ENCODE data around the gene PEAK3. TPM values are rescaled to one million over a fixed set of nuclear protein-coding genes. Genes with fewer than 3 reads are reported as not detected.

The PEAK3 gene, protein sequence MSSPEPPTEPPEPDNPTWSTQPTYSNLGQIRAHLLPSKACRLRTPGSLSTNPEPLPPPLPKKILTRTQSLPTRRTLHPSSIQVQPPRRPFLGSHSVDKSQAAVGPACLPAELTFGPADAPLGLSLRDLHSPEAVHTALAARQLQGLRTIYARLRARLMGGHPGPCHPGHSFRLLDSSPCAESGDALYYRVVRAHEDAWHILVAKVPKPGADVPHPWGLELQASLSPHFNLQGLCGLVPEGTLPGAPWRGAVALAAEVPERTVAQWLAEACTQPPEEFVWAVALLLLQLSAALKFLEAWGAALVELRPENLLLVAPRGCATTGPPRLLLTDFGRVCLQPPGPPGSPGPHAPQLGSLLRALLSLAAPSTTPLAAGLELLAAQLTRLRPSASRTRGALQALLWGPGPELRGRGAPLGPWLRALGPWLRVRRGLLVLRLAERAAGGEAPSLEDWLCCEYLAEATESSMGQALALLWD
- total RNA-seq = 1 to 10 TPM; 1.0 to 2.3 TPM
- long read RNA-seq = 0 reads

DNA sequence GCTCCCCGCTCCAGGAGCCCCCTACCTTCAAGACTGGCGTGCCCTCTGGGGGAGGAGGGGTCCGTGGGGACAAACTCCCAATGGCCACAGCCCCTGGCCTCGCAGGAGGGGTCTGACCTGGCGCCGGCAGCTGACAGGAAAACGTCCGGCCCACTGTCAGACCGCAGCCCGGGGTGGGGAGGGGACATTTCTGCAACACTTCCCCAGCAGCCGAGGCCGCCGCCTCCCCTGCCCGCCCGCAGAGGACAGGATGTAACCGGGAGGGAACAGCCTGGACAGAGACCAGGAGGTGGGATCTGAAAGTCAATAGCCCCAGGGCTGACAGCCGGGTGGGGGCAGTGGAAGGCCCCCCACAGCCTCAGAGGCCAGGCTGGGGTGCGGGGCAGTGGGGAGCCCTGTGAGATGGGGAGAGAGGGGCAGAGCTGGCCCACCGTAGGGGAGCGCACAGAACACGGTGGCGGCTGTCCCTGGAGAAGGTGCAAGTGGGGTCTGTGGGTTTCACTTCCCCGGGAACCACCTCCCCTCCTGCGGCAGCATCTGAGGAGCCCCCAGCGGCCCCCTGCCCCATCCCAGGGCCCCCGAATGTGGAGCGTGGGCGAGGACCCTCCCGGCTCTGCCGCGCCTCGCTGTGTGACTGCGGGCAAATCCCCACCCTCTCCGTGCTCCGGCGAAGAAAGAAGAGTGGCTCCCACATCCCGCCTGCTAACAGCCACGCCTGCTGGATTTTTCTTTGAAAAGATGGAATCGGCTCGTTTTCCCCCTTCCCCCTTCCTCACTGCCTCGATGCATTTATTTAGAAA, at the start of gene PEAK3:
Gene PEAK3 (minus strand): TSS at position 114 of the 800 bp plus-strand sequence. CDS start 1,244 bp downstream, outside the sequence.
- intact Hi-C loops (cut with DNase I) = no loop called here
- DNase-seq = peak; percentile 86

DNA sequence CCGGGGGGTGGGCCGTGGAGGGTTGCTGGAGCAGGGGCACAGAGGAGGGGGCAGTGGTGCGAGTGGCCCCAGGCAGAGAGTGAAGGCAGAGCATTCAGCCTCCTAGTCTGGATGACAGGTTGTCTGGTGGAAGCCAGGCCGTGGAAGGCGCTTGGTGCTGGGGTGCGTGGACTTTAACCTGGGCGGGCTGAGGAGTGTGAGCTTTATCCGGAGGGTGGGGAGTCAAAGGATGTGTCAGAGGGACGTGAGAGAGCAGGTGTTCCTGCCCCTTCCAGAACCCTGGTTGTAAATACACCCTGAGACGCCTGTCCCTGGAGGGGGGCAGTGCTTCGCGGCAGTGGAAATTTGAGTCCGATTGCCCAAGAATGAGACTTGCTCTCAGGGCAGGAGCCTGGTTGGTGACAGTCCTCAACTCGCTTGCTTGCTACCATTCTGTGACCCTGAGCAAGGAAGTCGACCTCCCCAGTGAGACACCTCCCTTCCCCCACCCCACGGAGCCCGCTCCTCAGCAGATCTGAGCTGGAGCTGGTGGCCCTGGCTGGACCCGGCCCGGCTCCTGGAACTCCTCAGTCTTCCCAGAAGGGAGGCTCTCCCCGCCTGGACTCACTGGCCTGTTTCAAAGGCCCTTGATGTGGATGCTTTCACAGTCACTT, 48.8 kb upstream of the PEAK3 start:
- ATAC-seq (no peak), DNase-seq (no peak)
- intact Hi-C loops (cut with DNase I) = no loop called here

More for the DNA sequence above, at the start of gene PEAK3:
- ATAC-seq = peak; percentile 88 to 90

DNA sequence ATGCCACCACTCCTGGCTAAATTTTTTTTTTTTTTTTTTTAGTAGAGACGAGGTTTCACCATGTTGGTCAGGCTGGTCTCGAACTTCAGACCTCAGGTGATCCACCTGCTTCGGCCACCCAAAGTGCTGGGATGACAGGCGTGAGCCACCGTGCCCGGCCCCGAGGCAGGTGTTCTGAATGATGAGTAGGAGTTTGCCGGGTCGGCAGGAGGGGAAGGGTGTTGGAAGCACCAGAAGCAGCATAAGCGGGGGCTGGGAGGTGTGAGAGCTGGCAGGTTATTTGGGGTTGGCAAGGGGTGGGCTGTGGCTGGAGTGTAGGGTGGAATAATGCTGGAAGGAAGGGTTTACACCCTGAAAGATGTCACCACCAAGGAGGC, 48.3 kb upstream of the PEAK3 start:
- no peak for DNase-seq
- no peak for ATAC-seq
- intact Hi-C loops (cut with DNase I) = no loop called here

DNA sequence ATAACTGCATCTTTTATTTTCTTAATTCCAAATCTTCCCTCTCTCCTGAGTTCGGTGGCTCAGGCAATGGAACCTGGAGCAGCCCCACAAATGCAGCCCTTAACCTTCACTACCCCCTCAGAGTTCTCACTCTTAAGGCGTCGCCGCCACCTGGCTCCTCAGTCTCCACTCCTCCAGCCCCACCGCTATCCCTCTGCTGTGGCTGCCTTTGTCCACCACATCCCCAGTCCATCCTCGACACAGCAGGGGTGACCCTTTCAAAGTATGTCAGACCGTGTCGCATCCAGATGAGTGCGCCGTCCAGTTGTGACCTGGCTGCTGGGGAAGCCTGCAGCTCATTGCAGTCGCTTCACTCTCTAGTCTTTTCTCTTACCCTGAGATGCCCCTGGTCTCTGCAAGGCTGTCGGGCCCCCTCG, 47.5 kb upstream of the PEAK3 start:
- intact Hi-C loops (cut with DNase I) = no loop called here
- no peak for DNase-seq

DNA sequence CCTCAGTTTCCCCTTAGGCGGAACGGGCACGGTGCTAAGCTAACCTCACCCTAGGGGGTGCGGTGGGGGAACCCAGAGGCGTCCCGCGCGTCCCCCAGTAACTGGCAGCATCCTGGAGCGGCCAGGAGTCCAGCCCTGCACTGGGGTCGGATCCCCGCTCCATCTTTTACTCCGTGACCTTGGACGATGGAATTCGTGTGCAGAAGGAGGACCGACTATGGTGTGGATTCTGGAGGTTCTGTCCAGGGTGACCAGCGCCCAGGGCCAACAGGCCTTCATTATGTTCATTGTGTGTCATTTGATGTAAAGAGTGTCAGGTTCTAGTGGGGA, 47.1 kb upstream of the PEAK3 start:
- intact Hi-C loops (cut with DNase I) = no loop called here
- ATAC-seq (peak in 1 of 2 donors; percentile 10), DNase-seq (no peak)

More for the DNA sequence above, 47.5 kb upstream of the PEAK3 start:
- ATAC-seq = no peak

DNA sequence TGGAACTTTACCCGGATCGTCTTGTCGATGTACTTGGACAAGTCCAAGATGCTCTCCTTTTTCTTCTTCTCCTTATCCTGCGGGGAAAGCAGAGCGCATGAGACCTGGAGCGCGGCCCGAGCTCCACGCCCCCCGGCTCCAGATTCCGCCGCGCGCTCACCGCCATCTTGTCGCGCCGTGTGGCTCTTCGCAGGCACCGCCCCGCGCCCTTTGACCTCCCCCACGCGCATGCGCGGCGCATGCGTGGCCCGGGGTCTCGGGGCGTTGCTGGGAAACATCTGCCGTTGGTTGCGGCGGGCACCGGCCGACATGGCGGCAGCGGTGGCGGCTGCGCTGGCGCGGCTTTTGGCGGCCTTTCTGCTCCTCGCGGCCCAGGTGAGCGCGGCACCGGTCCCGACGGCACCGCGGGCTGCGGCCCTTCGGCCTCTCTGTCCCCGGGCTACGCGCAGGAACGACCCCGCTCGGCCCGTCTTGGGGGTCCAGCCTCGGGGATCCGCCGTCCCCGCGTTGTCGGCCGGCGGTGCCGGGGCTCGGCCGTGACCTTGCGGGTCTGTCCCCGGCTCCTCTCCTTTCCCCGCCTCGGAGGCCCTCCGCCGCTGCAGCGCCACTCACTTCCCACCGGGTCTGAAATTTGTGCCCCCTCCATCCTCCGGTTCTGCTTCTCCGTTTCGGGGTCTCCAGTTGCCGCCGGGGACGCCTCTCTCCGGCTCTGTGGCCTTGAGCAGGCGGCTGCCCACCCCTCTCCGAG, 46.6 kb upstream of the PEAK3 start, which contains the start of the genes LSM7 and SPPL2B:
Gene LSM7 (minus strand): TSS at position 186 of the 748 bp plus-strand sequence. CDS start 20 bp downstream, at position 166.
Gene SPPL2B (plus strand): TSS at position 284 of the 748 bp plus-strand sequence. CDS start 26 bp downstream, at position 310.
- peak; percentile 95 to 98 for ATAC-seq
- intact Hi-C loops (cut with DNase I) = no loop called here
- peak; percentile 91 for DNase-seq

DNA sequence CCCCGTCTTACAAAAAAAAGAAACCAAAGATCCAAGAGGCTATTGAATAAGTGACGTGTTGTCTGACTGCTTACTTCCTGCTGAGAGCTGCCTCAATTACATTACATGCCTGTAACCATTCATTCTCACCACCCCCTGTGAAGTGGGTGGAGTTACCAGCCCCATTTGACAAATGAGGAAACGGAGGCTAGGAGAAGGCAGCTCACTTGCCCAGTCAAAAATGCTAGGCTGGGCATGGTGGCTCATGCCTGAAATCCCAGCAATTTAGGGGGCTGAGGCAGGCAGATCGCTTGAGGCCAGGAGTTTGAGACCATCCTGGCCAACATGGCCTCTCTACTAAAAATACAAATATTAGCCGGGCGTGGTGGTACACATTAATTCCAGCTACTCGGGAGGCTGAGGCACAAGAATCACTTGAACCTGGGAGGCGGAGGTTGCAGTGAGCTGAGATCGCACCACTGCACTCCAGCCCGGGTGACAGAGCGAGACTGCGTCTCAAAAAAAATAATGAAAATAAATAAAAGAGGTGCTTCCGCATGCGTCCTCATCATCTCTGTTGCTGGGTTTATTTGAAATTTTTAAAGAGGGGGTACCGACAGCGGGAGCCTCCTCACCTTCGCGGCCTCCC, 45.9 kb upstream of the PEAK3 start:
- intact Hi-C loops (cut with DNase I) = no loop called here
- ATAC-seq (peak; percentile 19 to 58), DNase-seq (no peak)

DNA sequence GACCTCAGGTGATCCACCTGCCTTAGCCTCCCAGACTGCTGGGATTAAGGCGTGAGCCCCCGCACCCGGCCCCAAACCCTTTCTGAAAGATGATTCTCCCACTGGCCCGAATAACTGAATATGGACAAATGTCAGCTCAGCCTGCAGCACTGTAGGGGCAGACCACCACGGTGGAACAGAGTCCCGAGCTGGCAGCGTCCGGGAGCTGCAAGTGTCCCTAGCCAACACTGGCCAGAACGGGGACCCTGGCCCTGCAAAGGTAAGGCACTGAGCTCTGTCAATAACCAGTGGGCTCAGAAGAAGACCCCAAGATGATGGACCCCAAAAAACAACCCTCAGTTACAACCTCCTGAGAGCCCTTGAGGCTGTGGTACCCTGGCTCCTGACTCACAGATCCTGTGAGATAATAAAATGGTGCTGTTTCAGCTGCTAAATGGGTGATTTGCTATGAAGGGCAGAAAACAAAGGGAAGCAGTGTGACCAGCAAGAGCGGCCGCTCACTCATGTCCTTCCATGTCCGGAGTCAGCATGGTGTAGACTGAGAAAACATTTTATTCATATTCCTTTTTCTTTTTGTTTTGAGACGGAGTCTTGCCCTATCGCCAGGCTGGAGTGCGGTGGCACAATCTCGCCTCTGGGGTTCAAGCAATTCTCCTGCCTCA, 44.9 kb upstream of the PEAK3 start:
- ATAC-seq = no peak
- intact Hi-C loops (cut with DNase I) = no loop called here
- no peak for DNase-seq

DNA sequence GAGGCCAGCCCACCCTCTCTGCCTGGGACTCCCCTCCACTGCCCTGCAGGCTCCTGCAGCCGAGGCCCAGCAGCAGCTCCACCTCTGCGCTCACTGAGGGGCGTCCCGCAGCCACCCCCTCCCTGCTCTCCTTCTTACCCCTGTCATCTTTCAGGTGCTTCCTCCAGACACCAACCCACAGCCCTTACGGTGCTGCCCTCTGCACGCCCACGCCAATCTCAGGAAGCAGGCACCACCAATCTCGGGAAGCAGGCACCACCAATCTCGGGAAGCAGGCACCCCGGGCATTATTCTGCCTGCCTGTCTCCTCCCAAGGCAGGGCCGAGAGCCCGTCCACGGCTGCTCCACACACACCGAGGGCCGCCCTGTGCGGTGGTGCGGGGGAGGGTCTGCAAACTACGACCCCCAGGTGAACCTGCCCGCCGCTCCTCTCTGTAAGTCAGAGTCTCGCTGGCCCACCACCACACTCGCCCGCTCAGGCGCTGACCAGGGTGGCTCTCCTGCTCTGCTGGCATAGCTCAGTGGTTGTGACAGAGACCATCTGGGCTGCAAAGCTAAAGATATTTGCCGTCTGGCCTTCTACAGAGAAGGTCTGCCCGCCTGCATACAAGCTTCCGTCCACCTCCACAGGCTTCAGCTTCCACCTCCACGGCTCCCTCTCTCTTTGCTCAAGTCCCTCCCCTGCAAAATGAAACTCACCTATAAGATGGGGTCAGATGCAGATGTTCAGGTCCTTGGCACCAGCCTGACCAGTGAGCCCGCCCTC, 43.5 kb upstream of the PEAK3 start:
- intact Hi-C loops (cut with DNase I) = no loop called here
- no peak for DNase-seq
- ATAC-seq = no peak

DNA sequence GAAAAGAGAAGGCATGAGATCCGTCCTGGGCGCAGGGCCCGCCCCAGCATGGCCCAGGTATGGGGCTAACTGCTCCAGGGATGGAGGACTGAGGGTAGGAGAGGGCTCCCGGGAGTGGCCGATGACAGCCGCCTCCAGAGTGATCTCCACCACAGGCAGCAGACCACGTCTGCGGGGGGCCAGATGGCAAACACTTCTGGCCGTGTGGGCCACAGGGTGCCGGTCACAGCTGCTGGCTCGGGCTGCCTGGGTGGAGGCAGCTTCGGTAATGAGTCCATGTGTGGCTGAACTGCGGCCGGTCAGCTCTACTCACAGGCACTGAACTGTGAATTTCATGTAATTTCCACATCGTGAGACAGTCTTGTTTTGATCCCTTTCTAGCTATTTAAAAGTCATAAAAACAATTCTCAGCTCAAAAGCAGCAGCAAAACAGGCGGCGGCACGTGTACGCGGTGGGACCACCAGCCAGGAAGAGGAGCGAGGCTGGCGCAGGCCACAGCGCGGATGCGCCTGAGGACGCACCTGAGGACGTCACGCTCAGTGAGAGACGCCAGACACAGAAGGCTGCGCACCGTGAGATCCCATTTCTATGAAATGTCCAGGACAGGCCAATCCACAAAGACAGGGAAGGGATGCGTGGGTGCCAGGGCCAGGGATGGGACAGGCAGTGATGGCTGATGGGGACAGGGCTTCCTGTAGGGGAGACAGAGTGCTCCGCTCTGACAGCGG, 42.4 kb upstream of the PEAK3 start:
- DNase-seq = no peak
- no peak for ATAC-seq
- intact Hi-C loops (cut with DNase I) = no loop called here

DNA sequence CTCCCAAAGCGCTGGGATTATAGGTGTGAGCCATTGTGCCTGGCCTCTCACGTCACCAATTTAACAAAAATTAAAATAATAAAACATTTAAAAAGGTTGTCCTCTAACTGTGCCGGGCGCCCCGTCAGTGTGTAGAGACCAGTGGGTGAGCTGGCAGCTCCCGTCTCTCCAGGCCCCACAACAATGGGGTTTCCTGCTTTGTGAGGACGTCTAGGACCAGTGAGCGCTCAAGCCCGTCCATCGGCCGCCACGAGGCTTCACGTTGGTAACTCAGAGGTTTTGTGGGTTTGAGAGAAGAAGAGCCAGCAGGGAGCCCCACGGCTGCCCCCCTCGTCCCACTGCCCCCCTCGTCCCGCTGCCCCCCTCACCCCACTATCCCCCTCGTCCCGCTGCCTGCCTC, 41.7 kb upstream of the PEAK3 start:
- ATAC-seq = no peak
- intact Hi-C loops (cut with DNase I) = no loop called here
- DNase-seq = no peak

DNA sequence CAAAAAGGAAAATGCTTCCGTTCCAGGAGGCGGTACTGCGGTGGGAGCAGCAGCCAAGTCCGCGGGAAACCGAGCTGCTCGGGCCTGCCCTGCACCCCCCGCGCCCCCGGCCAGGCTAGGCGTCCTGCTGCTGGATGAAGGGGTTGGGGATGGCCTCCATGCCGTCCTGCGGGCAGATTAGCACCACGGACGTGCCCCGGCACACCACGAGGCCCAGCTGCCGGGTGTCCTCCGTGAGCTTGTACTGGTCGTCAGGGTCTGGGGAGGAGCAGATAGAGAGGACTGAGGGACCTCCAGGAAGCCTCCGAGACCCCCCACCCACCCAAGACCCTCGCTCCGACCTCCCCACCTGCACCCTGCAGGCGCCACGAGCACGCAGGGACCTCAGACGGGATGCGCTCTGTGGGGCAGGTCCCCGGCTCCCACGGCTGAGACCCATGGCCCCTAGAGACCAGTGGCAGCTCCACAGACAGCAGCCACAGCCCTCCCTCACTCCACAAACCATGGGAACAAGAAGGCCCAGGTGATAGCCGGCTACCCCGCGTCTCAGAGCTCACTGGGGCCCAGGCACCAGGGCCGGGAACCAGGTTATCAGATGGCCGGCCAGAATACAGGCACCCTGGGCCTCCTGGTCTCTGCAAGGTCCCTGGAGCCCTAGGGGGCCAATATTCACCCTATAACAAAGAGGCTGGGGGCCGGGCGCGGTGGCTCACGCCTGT, 39.7 kb upstream of the PEAK3 start:
- intact Hi-C loops (cut with DNase I) = no loop called here
- ATAC-seq = no peak
- no peak for DNase-seq

DNA sequence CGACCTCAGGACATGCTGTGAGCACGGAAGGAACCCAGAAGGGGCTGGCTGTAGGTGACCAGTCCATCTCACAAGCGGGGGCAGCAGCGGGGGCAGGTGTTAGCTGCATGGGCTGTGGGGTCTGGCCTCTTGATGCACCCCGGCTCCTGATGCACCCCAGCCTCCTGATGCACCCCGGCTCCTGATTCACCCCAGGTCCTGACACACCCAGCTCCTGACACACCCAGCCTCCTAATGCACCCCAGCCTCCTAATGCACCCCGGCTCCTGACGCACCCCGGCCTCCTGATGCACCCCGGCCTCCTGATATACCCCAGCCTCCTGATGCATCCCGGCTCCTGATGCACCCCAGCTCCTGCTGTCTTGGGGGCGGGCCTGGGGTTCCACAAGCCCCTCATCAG, 39.0 kb upstream of the PEAK3 start:
- ATAC-seq (no peak), DNase-seq (no peak)
- intact Hi-C loops (cut with DNase I) = no loop called here

DNA sequence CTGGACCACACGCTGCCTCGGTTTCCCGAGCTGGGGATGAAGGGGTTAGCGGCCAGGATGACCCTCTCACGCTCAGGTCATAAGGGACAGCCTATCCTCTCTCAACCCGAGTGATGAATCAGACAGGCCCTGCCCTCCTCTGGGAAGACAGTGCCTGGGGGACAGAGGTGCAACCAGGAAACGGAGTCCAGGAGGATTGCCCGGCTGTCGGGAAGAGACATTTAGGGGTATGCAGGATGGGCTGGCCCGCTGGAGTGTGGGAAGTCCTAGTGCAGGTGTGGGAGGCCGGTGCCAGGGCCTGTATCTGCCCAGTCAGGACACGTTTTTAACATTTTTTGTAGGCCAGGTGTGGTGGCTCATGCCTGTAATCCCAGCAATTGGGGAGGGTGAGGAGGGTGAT, 38.1 kb upstream of the PEAK3 start:
- DNase-seq = no peak
- intact Hi-C loops (cut with DNase I) = no loop called here
- ATAC-seq = no peak

DNA sequence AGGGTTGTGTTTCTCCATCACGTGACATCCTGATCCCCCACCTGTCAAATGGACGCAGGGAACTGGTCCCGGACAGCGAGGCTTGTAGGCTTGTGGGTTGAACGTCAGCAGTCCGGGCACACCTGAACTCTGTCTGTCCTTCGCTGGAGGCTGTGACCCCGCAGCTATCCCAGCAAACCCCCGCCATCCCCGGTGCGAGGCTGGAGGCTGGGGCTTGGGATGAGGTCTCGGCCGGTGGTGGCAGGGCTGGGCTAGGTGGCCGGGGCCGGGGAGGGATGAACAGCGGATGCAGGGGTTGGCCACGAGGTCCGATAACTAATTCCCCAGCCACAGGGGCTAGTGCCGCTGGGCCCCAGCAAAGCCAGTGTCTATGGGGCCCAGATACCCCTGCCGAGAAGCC, 37.6 kb upstream of the PEAK3 start:
- DNase-seq (no peak), ATAC-seq (no peak)
- intact Hi-C loops (cut with DNase I) = loop anchor here (5.0 to 10.0 kb wide), 3 partner anchors 47 to 165 kb away; partner anchors contain the start of gene AP3D1 (in 1 of the 2)

DNA sequence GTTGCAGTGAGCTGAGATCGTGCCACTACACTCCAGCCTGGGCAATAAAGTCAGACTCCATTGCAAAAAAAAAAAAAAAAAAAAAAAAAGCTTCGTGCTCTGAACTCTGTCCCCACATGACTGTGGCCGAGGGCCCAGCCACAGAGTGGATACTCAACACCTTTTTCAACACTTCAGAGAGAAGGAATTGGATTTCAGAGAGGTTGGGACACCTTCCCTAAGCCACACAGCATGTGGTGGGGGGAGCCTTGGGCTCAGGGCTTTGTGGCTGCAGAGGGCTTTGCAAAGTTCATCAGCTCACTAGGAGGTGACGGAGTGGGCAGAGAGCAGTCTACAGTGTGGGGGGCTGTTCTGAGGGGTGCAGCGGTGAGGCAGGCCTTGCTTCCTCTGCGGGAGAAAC, 36.9 kb upstream of the PEAK3 start:
- DNase-seq (no peak), ATAC-seq (no peak)
- intact Hi-C loops (cut with DNase I) = loop anchor here (5.0 to 10.0 kb wide), 3 partner anchors 47 to 164 kb away; partner anchors contain the start of gene AP3D1 (in 1 of the 2)
